Progenitor cell of endocrine pancreas (in vitro differentiated cells): ENCODE data around the gene PWP2. TPM values are rescaled to one million over a fixed set of nuclear protein-coding genes. Genes with fewer than 3 reads are reported as not detected.

ENCODE experiments used
- DNase-seq: peaks from one replicate; pipeline ENCODE4 v3.0.0; 2021; ENCODE audit warnings: low spot score; ENCODE audit not compliant: unreplicated experiment
- H3K27ac Mint-ChIP-seq: 2 replicates; pipeline ENCODE4 v1.8.0; 2021; ENCODE audit warnings: mild to moderate bottlenecking, moderate library complexity, mixed read lengths
- H3K27me3 Mint-ChIP-seq: 2 replicates; pipeline ENCODE4 v1.8.0; 2021; ENCODE audit warnings: mixed read lengths
- H3K36me3 Mint-ChIP-seq: 2 replicates; pipeline ENCODE4 v1.8.0; 2022; ENCODE audit warnings: mixed read lengths; ENCODE audit not compliant: insufficient read depth
- H3K4me1 Mint-ChIP-seq: 2 replicates; pipeline ENCODE4 v1.8.0; 2021; ENCODE audit warnings: low read depth, mixed read lengths
- H3K4me3 Mint-ChIP-seq: 2 replicates; pipeline ENCODE4 v1.8.0; 2021; ENCODE audit warnings: low read depth, mild to moderate bottlenecking, moderate library complexity, mixed read lengths
- H3K9me3 Mint-ChIP-seq: 2 replicates; pipeline ENCODE4 v1.8.0; 2021; ENCODE audit warnings: low read depth, mixed read lengths
- total RNA-seq: library from RNA; stranded (reverse); gene quantifications from 2 replicates; pipeline ENCODE4 v1.2.1, GENCODE V29; 2021
- TF ChIP-seq, protein P1 (sequence below): fragments of 200-600 bp; sonication (generic); IDR thresholded peaks from one replicate; pipeline ENCODE4 v1.5.0; 2021; ENCODE audit warnings: antibody characterized with exemption, mild to moderate bottlenecking; ENCODE audit not compliant: unreplicated experiment

PWP2 gene
- total RNA-seq, 1 donor from 2014 or later = 7.0 TPM

DNA sequence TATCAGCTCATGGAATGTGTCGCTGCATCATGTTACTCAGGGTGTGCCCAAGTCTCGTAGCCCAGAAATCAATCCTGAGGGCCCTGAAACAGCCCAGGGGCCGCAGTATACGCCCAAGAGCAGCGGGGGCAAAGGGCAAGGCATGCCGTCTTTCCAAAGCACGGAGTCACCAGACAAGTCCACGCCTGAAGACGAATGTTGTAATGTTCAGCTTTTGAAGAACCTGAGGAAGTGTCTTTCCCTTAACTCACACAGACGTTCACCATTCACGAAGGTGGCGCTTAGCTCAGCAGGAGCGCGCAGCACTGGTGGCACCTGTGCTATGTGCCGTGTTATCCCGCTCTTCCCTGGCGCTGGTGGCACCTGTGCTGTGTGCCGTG, 18.8 kb upstream of the PWP2 start:
- no peak overlapping the region for H3K27ac Mint-ChIP-seq
- no peak for DNase-seq
- no peaks in the 10 kb centered on the region for H3K9me3 Mint-ChIP-seq
- no peaks in the 10 kb centered on the region for H3K27me3 Mint-ChIP-seq
- H3K4me3 Mint-ChIP-seq = no peak overlapping the region
- TF ChIP-seq, protein P1, sequence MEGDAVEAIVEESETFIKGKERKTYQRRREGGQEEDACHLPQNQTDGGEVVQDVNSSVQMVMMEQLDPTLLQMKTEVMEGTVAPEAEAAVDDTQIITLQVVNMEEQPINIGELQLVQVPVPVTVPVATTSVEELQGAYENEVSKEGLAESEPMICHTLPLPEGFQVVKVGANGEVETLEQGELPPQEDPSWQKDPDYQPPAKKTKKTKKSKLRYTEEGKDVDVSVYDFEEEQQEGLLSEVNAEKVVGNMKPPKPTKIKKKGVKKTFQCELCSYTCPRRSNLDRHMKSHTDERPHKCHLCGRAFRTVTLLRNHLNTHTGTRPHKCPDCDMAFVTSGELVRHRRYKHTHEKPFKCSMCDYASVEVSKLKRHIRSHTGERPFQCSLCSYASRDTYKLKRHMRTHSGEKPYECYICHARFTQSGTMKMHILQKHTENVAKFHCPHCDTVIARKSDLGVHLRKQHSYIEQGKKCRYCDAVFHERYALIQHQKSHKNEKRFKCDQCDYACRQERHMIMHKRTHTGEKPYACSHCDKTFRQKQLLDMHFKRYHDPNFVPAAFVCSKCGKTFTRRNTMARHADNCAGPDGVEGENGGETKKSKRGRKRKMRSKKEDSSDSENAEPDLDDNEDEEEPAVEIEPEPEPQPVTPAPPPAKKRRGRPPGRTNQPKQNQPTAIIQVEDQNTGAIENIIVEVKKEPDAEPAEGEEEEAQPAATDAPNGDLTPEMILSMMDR = no peak
- peaks cover 10% of the 10 kb centered on the region for H3K36me3 Mint-ChIP-seq
- peaks cover 4% of the 10 kb centered on the region for H3K4me1 Mint-ChIP-seq

DNA sequence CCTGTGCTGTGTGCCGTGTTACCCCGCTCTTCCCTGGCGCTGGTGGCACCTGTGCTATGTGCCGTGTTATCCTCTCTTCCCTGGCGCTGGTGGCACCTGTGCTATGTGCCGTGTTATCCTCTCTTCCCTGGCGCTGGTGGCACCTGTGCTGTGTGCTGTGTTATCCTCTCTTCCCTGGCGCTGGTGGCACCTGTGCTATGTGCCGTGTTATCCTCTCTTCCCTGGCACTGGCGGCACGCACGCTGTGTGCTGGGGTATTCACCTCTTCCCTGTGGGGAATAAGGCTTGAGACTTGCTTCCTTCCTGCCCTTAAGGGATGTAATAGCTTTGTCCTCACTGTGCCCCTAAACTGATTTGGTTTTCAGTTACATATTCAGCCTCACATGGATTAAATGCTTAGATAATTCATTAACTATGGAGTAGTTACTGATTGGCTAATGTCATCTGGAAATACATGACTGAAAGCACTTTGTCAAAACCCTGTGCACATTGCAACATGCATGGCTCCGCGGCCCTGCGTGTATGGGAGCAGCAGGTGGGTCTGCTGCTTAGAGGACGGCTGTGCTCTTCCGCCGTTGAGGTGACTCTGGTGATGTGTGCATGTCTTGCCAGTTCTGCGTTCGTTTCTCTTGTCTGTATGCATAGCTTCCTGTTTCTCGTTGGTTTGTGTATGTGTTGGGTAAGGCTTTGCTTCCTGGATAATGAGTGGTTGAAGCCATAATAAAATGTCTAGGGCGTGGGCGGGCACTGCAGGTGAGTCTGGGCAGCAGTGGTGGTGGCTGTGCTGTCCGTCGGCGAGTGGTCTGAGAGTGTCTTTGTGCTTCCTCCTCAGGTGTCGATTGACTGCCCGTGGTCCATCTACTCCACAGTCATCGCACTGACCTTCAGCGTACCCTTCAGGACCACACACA, 17.9 kb upstream of the PWP2 start:
- Mint-ChIP-seq H3K27ac (no peak overlapping the region), H3K4me3 (no peak overlapping the region), H3K27me3 (no peaks in the 10 kb centered on the region), H3K9me3 (no peaks in the 10 kb centered on the region), H3K4me1 (no peaks in the 10 kb centered on the region), H3K36me3 (peaks cover 14% of the 10 kb centered on the region)
- no peak for DNase-seq
- TF ChIP-seq, protein P1 = no peak

DNA sequence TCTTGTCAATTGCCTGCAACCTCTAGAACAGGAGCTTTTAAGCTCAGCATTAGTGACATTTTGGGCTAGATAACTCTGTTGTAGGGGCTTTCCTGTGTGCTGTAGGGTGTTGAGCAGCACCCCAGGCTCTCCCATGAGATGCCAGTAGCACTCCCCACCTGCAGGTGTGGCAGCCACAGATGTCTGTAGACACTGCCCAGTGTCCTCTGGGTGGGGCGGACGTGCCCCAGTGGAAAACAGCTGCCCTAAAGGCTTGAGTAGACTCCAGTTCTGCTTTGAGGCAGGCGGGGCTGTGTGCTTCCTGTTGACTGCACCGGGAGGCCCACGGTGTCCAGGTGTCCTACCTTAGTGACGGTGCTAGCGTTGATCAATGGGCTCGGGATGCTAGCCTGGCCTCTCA, 16.9 kb upstream of the PWP2 start:
- peak overlapping the region; percentile 3 for H3K27ac Mint-ChIP-seq
- TF ChIP-seq, protein P1 = no peak
- no peaks in the 10 kb centered on the region for H3K9me3 Mint-ChIP-seq
- peaks cover 7% of the 10 kb centered on the region for H3K36me3 Mint-ChIP-seq
- no peaks in the 10 kb centered on the region for H3K4me1 Mint-ChIP-seq
- no peaks in the 10 kb centered on the region for H3K27me3 Mint-ChIP-seq
- H3K4me3 Mint-ChIP-seq = no peak overlapping the region
- no peak for DNase-seq

DNA sequence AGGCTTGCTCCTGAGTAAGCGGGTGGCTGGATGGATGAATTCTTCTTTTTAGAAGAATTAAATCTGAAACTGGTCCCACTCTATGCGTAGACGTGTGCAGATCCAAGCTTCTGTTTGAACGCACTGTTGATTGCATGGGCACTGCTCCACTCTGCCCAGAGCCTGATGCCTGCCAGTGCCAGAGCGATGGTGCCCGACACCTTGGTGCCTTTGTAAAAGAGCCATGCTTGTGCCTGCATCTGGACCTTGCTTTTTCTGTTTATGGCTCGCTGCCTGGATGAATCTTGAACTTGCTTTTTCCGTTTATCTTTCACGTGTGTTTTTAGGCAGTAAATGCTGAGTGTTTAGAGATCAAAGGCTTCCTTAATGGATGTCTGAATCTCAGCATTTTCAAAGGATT, 15.0 kb upstream of the PWP2 start:
- no peak overlapping the region for H3K27ac Mint-ChIP-seq
- H3K4me3 Mint-ChIP-seq = no peak overlapping the region
- no peak for DNase-seq
- TF ChIP-seq, protein P1 = no peak
- no peaks in the 10 kb centered on the region for H3K9me3 Mint-ChIP-seq
- H3K36me3 Mint-ChIP-seq = peaks cover 7% of the 10 kb centered on the region
- no peaks in the 10 kb centered on the region for H3K4me1 Mint-ChIP-seq
- no peaks in the 10 kb centered on the region for H3K27me3 Mint-ChIP-seq

DNA sequence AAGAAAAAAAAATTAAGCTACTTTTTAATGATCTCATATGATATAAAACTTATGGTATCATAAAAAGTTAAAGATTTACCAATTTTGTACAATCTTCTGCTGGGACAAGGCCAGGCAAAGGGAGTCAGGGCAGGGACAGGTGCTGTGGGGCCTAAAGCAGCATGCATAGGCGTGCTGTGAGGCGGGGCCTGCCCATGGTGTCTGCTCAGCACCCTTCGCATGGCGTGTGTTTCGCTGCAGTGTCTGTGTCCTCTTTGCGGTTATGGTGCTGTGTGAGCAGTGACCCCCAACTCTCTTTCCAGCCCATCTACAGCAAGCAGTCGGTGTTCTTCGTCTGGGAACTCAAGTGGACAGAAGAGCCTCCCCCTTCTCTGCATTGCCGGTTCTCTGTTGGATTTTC, 13.4 kb upstream of the PWP2 start:
- H3K36me3 Mint-ChIP-seq = peaks cover 5% of the 10 kb centered on the region
- no peak overlapping the region for H3K4me3 Mint-ChIP-seq
- H3K4me1 Mint-ChIP-seq = no peaks in the 10 kb centered on the region
- H3K9me3 Mint-ChIP-seq = no peaks in the 10 kb centered on the region
- H3K27ac Mint-ChIP-seq = no peak overlapping the region
- TF ChIP-seq, protein P1 = no peak
- no peaks in the 10 kb centered on the region for H3K27me3 Mint-ChIP-seq
- no peak for DNase-seq
